PC-3 (cell line): ENCODE measurements around the gene MBD3L5. TPM values are rescaled to one million over a fixed set of nuclear protein-coding genes. Genes with fewer than 3 reads are reported as not detected.

Source experiments
- ATAC-seq: fragments of 200-7000 bp; cut with Tn5 transposase; 2 replicates; pipeline ENCODE4 v1.9.1; 2020; ENCODE audit warnings: mild to moderate bottlenecking, moderate library complexity
- BruUV-seq: library from RNA; stranded (reverse); fragments of 400-500 nt; replicated peaks from 2 replicates; lab custom pipeline; 2021; lab: Mats Ljungman, UMichigan
- CTCF ChIA-PET: fragments of 300-600 bp; sonication (Branson Sonifier 250); formaldehyde crosslinking; loops from one replicate; lab custom pipeline; 2022; ENCODE audit warnings: antibody characterized with exemption; lab: Charles Lee
- POLR2A ChIA-PET: fragments of 300-600 bp; sonication (Branson Sonifier 250); formaldehyde crosslinking; loops from one replicate; lab custom pipeline; 2022; ENCODE audit warnings: antibody characterized with exemption; ENCODE audit not compliant: unreplicated experiment; lab: Charles Lee
- DNase-seq: peaks from one replicate; pipeline ENCODE4 v3.0.0-alpha.2; 2015
- H2AFZ ChIP-seq: fragments of 300-600 bp; sonication (generic); 2 replicates; pipeline ENCODE4 v1.6.0; 2016; ENCODE audit warnings: antibody characterized with exemption, low read length
- H3F3A ChIP-seq: fragments of 300-600 bp; sonication (generic); one replicate; pipeline ENCODE4 v1.6.0; 2017; ENCODE audit warnings: antibody characterized with exemption, low read length, control low read depth, mild to moderate bottlenecking; ENCODE audit not compliant: unreplicated experiment
- H3K27ac ChIP-seq: fragments of 300-600 bp; sonication (generic); 2 replicates; pipeline ENCODE4 v1.5.1; 2016; ENCODE audit warnings: mild to moderate bottlenecking, low read length
- H3K27me3 ChIP-seq: fragments of 300-600 bp; sonication (generic); 2 replicates; pipeline ENCODE4 v1.6.1; 2016; ENCODE audit warnings: low read length, mixed read lengths
- H3K36me3 ChIP-seq: fragments of 300-600 bp; sonication (generic); 2 replicates; pipeline ENCODE4 v1.6.1; 2016; ENCODE audit warnings: low read depth, mixed run types, low read length, mixed read lengths
- H3K4me1 ChIP-seq: fragments of 300-600 bp; sonication (generic); 2 replicates; pipeline ENCODE4 v1.5.1; 2016; ENCODE audit warnings: low read length; ENCODE audit not compliant: insufficient read depth
- H3K4me2 ChIP-seq: fragments of 300-600 bp; sonication (generic); 2 replicates; pipeline ENCODE4 v1.6.0; 2016; ENCODE audit warnings: low read length
- H3K4me3 ChIP-seq: fragments of 300-600 bp; sonication (generic); 2 replicates; pipeline ENCODE4 v1.5.1; 2016; ENCODE audit warnings: mild to moderate bottlenecking, low read length, mixed read lengths
- H3K79me2 ChIP-seq: fragments of 300-600 bp; sonication (generic); 2 replicates; pipeline ENCODE4 v1.6.1; 2017; ENCODE audit warnings: low read length, mixed read lengths
- H3K9ac ChIP-seq: fragments of 300-600 bp; sonication (generic); 2 replicates; pipeline ENCODE4 v1.6.0; 2016; ENCODE audit warnings: mild to moderate bottlenecking, low read length
- H3K9me2 ChIP-seq: fragments of 300-600 bp; sonication (generic); replicated peaks from 2 replicates; pipeline ENCODE4 v1.6.1; 2016; ENCODE audit warnings: mixed run types, low read length, mixed read lengths
- H3K9me3 ChIP-seq: fragments of 300-600 bp; sonication (generic); 2 replicates; pipeline ENCODE4 v1.6.1; 2016; ENCODE audit warnings: low read length, mixed read lengths
- H4K20me1 ChIP-seq: fragments of 300-600 bp; sonication (generic); 2 replicates; pipeline ENCODE4 v1.6.1; 2016; ENCODE audit warnings: low read length, mixed read lengths
- EZH2 ChIP-seq: fragments of 300-600 bp; sonication (generic); IDR thresholded peaks from one replicate; pipeline ENCODE4 v1.6.1; 2017; ENCODE audit warnings: antibody characterized with exemption, mild to moderate bottlenecking, low read length; ENCODE audit not compliant: unreplicated experiment
- EZH2phosphoT487 ChIP-seq: fragments of 300-600 bp; sonication (generic); IDR thresholded peaks from 2 replicates; pipeline ENCODE4 v1.6.1; 2018; ENCODE audit warnings: mild to moderate bottlenecking, antibody characterized with exemption, low read length, borderline replicate concordance
- intact Hi-C: fragments of 100-400 bp; cut with micrococcal nuclease; formaldehyde crosslinking; loops from 2 replicates; pipeline ENCODE4 v1.9.0; 2023
- total RNA-seq: library from RNA; depleted of rRNA; stranded (reverse); fragments of >200 nt; gene quantifications from 2 replicates; pipeline ENCODE4 v1.2.3, GENCODE V29; 2014
- TF ChIP-seq, protein P1 (sequence below): fragments of 300-600 bp; sonication (generic); conservative IDR thresholded peaks from 2 replicates; pipeline ENCODE4 v1.5.1; 2017; ENCODE audit warnings: antibody characterized with exemption, low read depth, mild to moderate bottlenecking, low read length

Gene MBD3L5
- total RNA-seq, 1 experiment from 2014 or later = not detected

DNA sequence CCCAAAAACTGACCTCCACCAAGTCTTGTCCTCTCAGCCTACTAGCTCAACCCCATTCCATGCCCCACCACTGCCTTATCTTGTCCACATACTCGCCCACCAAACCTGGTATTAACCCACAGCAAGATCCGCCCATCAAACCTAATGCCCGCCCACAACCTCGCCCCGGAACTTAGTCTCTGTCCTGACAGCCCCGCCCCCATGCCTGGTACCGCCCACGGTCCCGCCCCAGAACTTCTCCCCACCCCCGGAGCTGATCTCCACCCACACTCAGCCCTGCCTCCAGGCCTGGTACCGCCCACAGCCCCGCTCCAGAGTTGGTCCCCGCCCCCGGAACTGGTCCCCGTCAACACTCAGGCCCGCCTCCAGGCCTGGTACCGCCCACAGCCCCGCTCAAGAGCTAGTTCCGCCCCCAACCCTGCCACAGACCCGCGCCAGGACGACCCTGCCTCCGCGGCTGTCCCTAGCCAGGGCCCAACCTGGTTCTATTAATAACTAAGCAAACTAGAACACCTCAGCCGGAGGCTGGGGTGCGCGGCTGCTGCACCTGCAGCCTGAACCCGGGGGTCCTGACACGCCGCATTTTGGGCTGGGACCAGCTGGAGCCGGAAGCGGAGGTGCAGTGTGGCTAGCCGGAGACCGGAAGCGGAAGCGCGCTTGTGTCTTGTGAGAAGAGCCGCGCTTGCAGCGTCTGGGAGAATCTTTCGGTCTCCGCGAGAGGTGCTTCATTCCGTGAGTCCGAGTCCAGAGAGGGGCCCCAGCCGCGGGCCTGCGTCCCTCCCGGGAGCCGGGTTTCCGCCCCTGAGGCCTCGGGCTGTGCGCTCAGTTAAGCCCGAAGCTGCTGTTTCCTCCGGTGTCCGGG, 38.9 kb downstream of the MBD3L5 start, which contains the start of gene ZNF557:
Gene ZNF557 (plus strand): TSS at position 662 of the 862 bp plus-strand sequence. CDS start 5,372 bp downstream, outside the sequence.
- H4K20me1 ChIP-seq = no peaks in the 10 kb centered on the region
- peaks cover 6% of the 10 kb centered on the region; the same call in 1 of the 2 replicates for H3K4me1 ChIP-seq
- BruUV-seq = no TSS peak
- H3K79me2 ChIP-seq = peaks cover 18% of the 10 kb centered on the region
- intact Hi-C loops = no loop called here
- no peaks in the 10 kb centered on the region for H3K9me3 ChIP-seq
- CTCF ChIA-PET = interaction anchor here (0.5 to 0.6 kb wide), 2 partner anchors 438 to 648 kb away, joined by 3 read pairs; no protein-coding TSS in a partner anchor
- no peaks in the 10 kb centered on the region for H3F3A ChIP-seq
- peak within 1 kb of the TSS; percentile 85 for H2AFZ ChIP-seq
- peak within 1 kb of the TSS; percentile 85 for H3K9ac ChIP-seq
- POLR2A ChIA-PET = interaction anchor here (0.5 to 1.2 kb wide), 7 partner anchors 30 to 730 kb away, joined by 3 to 28 read pairs (median 11); no protein-coding TSS in a partner anchor
- no peaks in the 10 kb centered on the region for H3K9me2 ChIP-seq
- ATAC-seq = peak; percentile 99
- peaks cover 24% of the 10 kb centered on the region for H3K36me3 ChIP-seq
- DNase-seq = peak; percentile 98
- no peak for TF ChIP-seq EZH2phosphoT487
- TF ChIP-seq, protein P1, sequence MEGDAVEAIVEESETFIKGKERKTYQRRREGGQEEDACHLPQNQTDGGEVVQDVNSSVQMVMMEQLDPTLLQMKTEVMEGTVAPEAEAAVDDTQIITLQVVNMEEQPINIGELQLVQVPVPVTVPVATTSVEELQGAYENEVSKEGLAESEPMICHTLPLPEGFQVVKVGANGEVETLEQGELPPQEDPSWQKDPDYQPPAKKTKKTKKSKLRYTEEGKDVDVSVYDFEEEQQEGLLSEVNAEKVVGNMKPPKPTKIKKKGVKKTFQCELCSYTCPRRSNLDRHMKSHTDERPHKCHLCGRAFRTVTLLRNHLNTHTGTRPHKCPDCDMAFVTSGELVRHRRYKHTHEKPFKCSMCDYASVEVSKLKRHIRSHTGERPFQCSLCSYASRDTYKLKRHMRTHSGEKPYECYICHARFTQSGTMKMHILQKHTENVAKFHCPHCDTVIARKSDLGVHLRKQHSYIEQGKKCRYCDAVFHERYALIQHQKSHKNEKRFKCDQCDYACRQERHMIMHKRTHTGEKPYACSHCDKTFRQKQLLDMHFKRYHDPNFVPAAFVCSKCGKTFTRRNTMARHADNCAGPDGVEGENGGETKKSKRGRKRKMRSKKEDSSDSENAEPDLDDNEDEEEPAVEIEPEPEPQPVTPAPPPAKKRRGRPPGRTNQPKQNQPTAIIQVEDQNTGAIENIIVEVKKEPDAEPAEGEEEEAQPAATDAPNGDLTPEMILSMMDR = no peak
- peak within 1 kb of the TSS; percentile 96 for H3K4me3 ChIP-seq
- no peaks in the 10 kb centered on the region for H3K27me3 ChIP-seq
- H3K4me2 ChIP-seq = peak within 1 kb of the TSS; percentile 95
- peak within 1 kb of the TSS; percentile 52 for H3K27ac ChIP-seq

DNA sequence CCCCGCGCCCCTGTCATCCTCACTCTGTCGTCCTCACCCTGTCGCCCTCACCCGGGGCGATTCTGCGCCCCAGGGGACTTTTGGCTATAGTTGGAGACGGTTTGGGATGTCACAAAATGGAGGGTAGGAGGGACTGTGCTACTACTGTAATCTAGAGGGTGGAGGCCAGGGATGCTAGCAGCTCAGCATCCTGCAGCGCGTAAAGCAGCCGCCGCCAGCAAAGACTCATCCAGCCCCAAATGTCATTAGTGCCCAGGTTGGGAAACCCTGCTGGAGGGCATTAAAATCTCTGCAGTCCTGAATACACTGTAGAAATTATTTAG, 39.5 kb downstream of the MBD3L5 start:
- BruUV-seq = TSS peak; percentile 60
- POLR2A ChIA-PET = interaction anchor here (0.6 to 1.2 kb wide), 3 partner anchors 29 to 175 kb away, joined by 11 to 28 read pairs (median 16); no protein-coding TSS in a partner anchor
- peak overlapping the region; percentile 85 for H3K9ac ChIP-seq
- H3K9me3 ChIP-seq = no peaks in the 10 kb centered on the region
- no peaks in the 10 kb centered on the region for H3K27me3 ChIP-seq
- H3K79me2 ChIP-seq = peaks cover 18% of the 10 kb centered on the region
- DNase-seq = no peak
- TF ChIP-seq EZH2phosphoT487 (no peak), EZH2 (no peak)
- TF ChIP-seq, protein P1 = no peak
- no peaks in the 10 kb centered on the region for H4K20me1 ChIP-seq
- H3K27ac ChIP-seq = peak overlapping the region; percentile 52; the same call in 1 of the 2 replicates
- ATAC-seq = peak; percentile 7
- H3K4me1 ChIP-seq = peaks cover 6% of the 10 kb centered on the region; the same call in 1 of the 2 replicates
- CTCF ChIA-PET = no interaction called here
- no peaks in the 10 kb centered on the region for H3K9me2 ChIP-seq
- H3K4me3 ChIP-seq = peak overlapping the region; percentile 96
- peak overlapping the region; percentile 85 for H2AFZ ChIP-seq
- peak overlapping the region; percentile 95 for H3K4me2 ChIP-seq
- peaks cover 28% of the 10 kb centered on the region for H3K36me3 ChIP-seq
- no peaks in the 10 kb centered on the region for H3F3A ChIP-seq
- intact Hi-C loops = no loop called here

- ATAC-seq = no peak
- POLR2A ChIA-PET = no interaction called here
- Histone ChIP-seq H3K27me3 (no peaks in the 10 kb centered on the region), H4K20me1 (no peaks in the 10 kb centered on the region), H3K9ac (no peak overlapping the region), H3K36me3 (peaks cover 55% of the 10 kb centered on the region), H3F3A (no peaks in the 10 kb centered on the region), H3K9me2 (no peaks in the 10 kb centered on the region), H3K9me3 (peaks cover 4% of the 10 kb centered on the region), H3K79me2 (peaks cover 18% of the 10 kb centered on the region), H3K4me3 (no peak overlapping the region), H3K27ac (no peak overlapping the region), H3K4me1 (peaks cover 6% of the 10 kb centered on the region; the same call in 1 of the 2 replicates), H2AFZ (no peak overlapping the region), H3K4me2 (no peak overlapping the region)
- CTCF ChIA-PET = no interaction called here
- intact Hi-C loops = no loop called here
- no peak for DNase-seq
- no TSS peak for BruUV-seq
- TF ChIP-seq EZH2 (no peak), EZH2phosphoT487 (no peak)
- TF ChIP-seq, protein P1 = no peak
These were observed 42.2 kb downstream of the MBD3L5 start for GRCh38 chr19:7072541-7072940.
